Activated naive CD8-positive, alpha-beta T cell (primary cell): ENCODE measurements around the gene EVX2.
A peak's percentile ranks its signal among the peaks of the same experiment; 100 is the strongest.

ENCODE experiments used
- H3K27ac Mint-ChIP-seq: one replicate; pipeline ENCODE4 v1.8.0; 2021; ENCODE audit warnings: mixed read lengths
- H3K27me3 Mint-ChIP-seq: one replicate; pipeline ENCODE4 v1.8.0; 2021; ENCODE audit warnings: mixed read lengths
- H3K36me3 Mint-ChIP-seq: one replicate; pipeline ENCODE4 v1.8.0; 2021; ENCODE audit warnings: mixed read lengths
- H3K4me1 Mint-ChIP-seq: one replicate; pipeline ENCODE4 v1.8.0; 2021; ENCODE audit warnings: low read depth, mixed read lengths
- H3K4me3 Mint-ChIP-seq: one replicate; pipeline ENCODE4 v1.8.0; 2021; ENCODE audit warnings: mild to moderate bottlenecking, mixed read lengths
- H3K9me3 Mint-ChIP-seq: one replicate; pipeline ENCODE4 v1.8.0; 2021; ENCODE audit warnings: low read depth, mixed read lengths

The EVX2 gene

DNA sequence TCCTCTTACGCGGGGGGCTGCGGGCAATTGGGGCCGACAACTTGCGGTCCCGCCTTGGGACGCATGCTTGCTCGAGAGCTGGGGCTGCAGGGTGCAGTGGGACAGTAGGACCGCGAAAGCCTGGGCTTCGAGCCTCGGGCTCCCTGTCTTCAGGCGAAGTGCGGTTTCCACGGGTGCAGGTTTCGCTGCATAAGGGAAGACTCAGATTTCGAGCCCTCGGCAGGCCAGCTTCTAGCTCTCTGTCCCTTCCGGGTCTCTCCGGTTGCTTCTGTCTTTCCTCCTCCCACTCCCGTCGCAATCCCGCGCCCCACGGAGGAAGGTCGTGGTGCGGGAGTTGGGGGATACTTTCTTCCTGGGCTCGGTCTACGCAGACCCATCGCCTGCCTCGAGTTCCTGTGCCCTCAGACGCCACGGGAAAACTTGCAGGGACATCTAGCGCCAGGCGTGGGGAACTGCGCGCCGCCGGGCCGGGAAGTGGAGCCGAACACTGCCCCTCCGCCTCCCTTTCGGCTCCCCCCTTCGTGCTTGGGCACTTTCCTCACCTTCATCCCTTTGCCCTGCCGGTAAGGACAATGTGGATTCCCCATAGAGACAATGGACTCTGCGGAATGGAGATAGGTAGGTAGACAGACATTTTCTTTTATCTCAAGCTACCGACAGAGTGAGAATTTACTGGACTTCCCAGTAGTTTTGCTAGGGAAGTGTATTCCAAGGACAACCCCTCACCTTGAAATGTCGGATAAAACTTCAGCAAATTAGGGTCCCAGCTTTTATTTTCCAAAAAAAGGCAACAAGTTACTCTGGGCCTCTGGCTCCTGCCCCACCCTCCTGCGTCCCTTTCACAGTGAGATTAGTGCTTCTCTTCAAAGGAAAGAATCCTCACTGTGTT is 4.5 kb upstream of the EVX2 start:
- H3K27ac Mint-ChIP-seq: no peak overlapping the region
- peaks cover 57% of the 10 kb centered on the region for H3K27me3 Mint-ChIP-seq
- no peaks in the 10 kb centered on the region for H3K9me3 Mint-ChIP-seq
- H3K4me1 Mint-ChIP-seq: peaks cover 25% of the 10 kb centered on the region
- H3K36me3 Mint-ChIP-seq: peaks cover 5% of the 10 kb centered on the region
- peak overlapping the region; percentile 60 for H3K4me3 Mint-ChIP-seq

DNA sequence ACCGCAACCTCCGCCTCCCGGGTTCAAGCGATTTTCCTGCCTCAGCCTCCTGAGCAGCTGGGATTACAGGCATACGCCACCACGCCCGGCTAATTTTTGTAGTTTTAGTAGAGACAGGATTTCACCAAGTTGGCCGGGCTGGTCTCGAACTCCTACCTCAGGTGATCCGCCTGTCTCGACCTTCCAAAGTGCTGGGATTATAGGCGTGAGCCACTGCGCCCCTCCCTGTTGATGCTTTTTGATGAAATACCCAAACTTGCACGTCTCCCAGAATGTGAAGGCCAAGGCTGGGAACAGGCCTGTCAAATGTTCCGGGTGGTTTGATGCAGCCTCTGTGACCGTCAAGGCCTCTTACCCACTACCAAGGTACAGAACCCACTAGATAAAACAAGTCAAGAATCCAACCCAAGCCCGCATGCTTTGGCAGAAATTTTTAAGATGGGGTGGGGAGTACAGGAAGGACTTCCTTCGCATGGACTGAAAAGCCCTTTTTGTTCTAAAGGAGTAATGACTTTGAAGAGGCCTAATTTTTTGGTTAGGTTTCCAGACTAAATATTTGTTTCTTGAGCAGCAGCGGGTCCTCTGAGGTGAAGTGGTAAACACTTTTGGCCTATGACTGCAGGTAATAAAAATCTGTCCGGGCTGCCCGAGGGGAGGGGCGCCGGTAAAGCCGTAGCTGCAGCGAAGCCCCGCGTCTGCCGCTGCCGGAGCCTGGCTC is 3.7 kb upstream of the EVX2 start:
- H3K4me3 Mint-ChIP-seq: no peak overlapping the region
- no peak overlapping the region for H3K27ac Mint-ChIP-seq
- H3K9me3 Mint-ChIP-seq: no peaks in the 10 kb centered on the region
- H3K27me3 Mint-ChIP-seq: peaks cover 62% of the 10 kb centered on the region
- peaks cover 5% of the 10 kb centered on the region for H3K36me3 Mint-ChIP-seq
- peaks cover 23% of the 10 kb centered on the region for H3K4me1 Mint-ChIP-seq

DNA sequence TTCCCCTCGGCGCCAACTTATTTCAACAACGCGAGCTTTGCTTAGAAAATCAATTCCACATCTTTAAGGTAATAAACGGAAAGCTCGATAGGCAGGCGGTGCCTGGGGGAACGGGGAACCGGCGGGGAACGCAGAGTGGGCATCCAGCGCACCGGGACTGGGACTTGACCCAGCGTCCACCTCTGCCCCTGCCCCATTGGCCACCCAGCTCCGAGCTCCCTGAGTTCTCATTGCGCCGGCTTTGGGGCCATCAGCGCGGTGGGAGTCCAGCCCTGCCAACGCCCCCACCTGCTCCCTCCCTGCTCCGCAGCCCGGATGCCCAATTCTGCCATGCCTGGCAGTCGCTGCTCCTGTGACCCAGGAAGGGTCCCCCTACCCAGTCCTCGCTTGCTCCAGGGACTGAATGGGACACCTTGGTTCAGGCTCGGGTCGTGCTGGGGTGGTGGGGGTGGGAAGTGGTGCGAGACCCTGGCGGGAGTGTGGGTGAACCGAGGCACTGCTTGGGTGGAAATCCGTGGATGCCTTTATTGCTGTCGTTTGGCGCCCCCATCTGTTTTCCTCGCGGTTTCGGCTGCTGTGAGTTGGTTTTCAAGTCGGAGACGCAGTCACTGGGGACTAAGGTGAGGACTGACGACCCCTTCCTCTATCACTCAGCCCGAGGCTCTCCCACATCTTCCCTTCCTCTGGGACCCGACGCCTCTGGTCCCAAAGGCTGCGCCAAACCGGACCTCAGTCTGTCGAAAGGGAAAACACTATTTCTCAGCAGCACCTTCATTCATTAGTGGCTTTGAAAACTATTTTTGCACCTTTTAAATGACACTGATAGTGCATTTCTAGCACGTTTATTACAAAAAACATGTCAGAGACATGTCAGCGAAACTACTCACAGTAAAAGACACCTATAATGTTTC is 2.4 kb upstream of the EVX2 start:
- H3K27ac Mint-ChIP-seq: no peak overlapping the region
- peaks cover 14% of the 10 kb centered on the region for H3K4me1 Mint-ChIP-seq
- peaks cover 55% of the 10 kb centered on the region for H3K27me3 Mint-ChIP-seq
- H3K36me3 Mint-ChIP-seq: peaks cover 5% of the 10 kb centered on the region
- H3K4me3 Mint-ChIP-seq: no peak overlapping the region
- H3K9me3 Mint-ChIP-seq: no peaks in the 10 kb centered on the region

DNA sequence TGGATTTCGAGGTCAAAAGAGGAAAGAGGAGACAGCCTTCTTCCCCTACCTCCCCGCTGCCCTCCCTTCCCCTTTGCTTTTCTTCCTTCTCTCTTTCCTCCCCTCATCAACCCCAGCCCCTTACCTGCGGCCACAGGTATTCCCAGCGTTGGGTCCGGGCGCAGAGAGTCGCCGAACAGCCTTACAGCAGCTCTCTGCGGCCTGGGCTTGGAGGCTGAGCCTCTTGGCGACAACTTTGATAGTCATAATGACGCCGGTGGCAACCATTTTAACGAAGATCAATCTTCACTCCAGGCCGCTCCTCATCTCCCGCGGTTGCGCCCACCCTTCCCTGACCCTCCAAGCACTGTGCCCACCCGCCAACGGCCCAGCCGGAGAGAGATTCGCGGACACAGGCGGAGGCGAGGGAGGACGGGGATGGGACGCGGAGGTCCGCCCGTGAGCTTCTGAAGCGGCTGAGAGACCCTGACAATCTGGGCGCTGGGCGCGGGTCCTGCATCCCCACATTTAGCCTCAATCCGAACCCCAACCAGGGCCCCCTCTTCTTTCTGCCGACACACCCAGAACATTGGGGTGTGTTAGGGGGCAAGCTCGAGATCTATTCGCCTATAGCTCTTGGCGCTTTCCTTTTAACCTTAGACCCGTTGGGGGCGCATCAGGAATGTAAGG is 1.5 kb upstream of the EVX2 start:
- Mint-ChIP-seq H3K9me3 (no peaks in the 10 kb centered on the region), H3K27ac (no peak overlapping the region), H3K4me1 (peaks cover 14% of the 10 kb centered on the region), H3K36me3 (peaks cover 5% of the 10 kb centered on the region), H3K27me3 (peaks cover 49% of the 10 kb centered on the region), H3K4me3 (no peak overlapping the region)

DNA sequence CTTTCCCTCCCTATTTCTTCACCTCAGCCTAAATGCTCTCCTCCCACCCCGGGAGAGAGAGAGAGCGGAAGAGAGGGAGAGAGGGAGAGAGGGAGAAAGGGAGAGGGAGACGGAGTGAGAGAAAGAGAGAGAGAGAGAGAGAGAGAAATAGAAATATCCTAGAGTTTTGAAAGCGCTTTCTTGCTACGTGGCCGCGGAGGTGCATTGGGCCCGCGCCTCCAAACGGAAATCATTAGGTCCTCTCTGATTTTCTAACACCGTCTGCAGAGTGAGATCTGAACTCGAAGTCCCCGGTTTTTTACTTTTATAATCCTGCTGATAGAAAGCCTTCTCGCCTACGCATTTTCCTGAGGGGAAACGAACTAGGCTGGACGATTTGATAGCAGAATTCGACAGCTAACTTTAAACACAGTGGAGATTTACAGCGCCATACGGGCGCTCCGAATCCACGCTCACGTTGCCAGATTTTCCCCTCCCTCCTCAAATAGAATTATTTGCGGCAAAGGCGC is 903 bp upstream of the EVX2 start:
- Mint-ChIP-seq H3K4me3 (no peak overlapping the region), H3K27ac (peak overlapping the region; percentile 58), H3K9me3 (no peaks in the 10 kb centered on the region), H3K36me3 (peaks cover 5% of the 10 kb centered on the region), H3K4me1 (peaks cover 15% of the 10 kb centered on the region), H3K27me3 (peaks cover 44% of the 10 kb centered on the region)

DNA sequence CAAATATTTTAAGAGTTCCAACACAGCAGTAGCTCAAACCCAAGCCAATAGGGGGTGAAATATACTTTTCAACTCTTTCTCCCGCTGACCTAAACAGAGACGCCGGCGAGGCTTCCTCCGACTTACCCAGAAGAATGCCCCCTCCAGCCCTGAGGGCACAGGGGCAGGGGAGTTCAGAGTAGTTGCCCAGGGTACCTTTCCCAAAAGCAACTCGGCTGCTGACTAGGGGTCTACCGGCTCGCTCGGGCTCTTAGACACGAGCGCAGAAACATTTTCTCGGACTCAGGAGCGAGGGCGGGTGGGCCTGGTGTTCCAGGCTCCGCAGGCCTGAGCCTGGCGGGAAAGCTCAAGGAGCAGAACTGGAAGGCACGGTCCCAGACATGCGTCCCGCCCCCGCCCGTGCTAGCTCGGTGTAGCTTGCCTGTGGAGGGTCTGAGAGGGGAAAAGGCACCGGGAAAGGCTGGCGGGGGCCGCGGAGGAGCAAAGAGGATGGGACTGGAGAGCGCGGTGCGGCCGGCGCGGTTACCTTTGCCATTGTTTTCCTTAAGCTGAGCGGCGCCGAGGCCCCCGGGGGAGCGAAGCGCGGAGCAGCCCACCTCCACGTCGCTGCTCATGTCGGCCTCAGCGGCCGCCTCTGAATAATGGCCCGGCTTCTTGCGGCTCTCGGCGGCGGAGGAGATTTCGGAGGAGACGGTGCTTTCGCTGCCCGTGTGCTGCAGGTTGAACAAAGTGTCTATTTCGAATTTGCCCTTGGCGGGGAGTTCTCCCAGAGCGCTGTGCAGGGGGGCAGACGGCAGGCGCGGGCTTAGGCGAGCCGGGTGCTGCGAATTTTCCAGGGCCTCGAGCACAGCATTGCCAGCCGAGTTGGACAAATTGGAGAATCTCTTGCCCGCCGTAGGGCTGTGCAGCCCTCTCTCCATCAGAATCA is 674 bp downstream of the EVX2 start:
- Mint-ChIP-seq H3K27ac (peak overlapping the region; percentile 78), H3K4me3 (peak overlapping the region; percentile 30), H3K9me3 (peaks cover 8% of the 10 kb centered on the region), H3K36me3 (peaks cover 16% of the 10 kb centered on the region), H3K27me3 (peaks cover 50% of the 10 kb centered on the region), H3K4me1 (peaks cover 16% of the 10 kb centered on the region)

DNA sequence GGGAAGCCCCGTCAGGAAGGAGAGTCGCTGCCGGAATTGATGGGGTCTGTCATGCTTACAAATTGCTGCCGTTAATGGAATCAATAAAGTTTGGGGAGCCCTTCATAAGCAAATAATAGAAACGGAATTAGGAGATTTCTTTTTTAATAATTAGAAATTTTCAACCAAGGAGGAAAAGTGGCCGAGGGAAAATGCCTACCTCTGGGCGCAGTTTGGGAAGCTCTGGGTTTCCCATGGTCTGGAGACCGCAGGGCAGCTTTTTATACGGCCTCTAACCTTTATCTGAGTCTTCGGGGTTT is 1.3 kb downstream of the EVX2 start:
- peak overlapping the region; percentile 72 for H3K27ac Mint-ChIP-seq
- peaks cover 16% of the 10 kb centered on the region for H3K36me3 Mint-ChIP-seq
- H3K9me3 Mint-ChIP-seq: peaks cover 8% of the 10 kb centered on the region
- H3K4me1 Mint-ChIP-seq: peaks cover 14% of the 10 kb centered on the region
- peaks cover 48% of the 10 kb centered on the region for H3K27me3 Mint-ChIP-seq
- no peak overlapping the region for H3K4me3 Mint-ChIP-seq

DNA sequence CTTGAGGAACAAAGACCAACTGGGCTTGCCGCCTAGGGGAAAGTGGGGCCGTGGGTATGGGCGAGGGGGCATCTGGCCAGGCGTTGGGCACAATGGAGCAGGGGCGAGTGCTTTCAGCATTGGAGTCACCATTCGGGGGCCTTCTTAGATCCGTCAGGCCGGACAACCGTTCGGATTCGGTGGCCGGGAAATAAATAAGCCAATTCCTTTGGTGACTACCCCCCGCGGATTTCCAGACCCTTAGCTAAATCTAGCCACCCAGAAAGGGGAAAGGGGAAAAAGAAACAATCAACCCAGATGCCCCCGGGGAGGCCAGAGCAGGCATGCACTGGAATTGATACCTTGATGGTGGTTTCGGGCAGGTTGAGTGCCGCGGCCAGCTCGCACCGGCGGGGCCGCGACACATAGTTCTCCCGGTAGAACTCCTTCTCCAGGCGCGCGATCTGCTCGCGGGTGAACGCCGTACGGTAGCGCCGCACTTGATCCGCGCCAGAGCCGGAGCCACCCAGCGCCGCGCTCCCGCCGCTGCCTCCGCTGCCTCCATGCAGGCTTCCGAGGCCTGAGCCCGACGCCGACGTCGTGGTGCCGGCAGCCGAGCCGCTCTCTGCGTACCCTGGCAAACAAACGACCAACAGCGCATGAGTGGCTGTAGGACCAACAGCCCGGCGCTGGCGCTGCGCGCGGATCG is 1.8 kb downstream of the EVX2 start:
- Mint-ChIP-seq H3K4me3 (peak overlapping the region; percentile 13), H3K4me1 (peaks cover 13% of the 10 kb centered on the region), H3K27ac (peak overlapping the region; percentile 72), H3K9me3 (peaks cover 8% of the 10 kb centered on the region), H3K27me3 (peaks cover 48% of the 10 kb centered on the region), H3K36me3 (peaks cover 15% of the 10 kb centered on the region)

DNA sequence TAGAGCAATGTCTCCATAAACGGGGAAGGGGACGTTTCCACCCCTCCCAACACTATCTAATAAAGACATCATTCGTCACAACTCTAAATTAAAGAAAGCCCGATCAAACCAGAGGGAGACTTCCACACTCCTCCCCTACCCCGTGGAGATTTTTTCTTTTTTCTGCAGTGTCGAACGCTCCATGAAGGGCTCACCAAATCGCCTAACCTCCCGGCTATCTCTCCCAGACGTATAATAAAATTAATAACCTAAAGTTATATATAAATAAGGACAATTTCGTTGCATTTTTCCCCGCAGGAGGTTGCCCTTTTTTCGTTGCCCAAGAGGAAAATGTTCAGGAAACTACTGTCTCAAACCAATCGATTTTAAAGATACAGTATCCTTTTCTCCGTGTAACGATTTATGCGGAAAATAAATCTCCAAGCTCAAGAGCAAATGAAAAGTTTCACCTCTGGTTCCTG is 2.4 kb downstream of the EVX2 start:
- Mint-ChIP-seq H3K4me1 (peaks cover 8% of the 10 kb centered on the region), H3K27me3 (peaks cover 45% of the 10 kb centered on the region), H3K9me3 (peaks cover 11% of the 10 kb centered on the region), H3K36me3 (peaks cover 12% of the 10 kb centered on the region), H3K27ac (peak overlapping the region; percentile 85), H3K4me3 (peak overlapping the region; percentile 40)

DNA sequence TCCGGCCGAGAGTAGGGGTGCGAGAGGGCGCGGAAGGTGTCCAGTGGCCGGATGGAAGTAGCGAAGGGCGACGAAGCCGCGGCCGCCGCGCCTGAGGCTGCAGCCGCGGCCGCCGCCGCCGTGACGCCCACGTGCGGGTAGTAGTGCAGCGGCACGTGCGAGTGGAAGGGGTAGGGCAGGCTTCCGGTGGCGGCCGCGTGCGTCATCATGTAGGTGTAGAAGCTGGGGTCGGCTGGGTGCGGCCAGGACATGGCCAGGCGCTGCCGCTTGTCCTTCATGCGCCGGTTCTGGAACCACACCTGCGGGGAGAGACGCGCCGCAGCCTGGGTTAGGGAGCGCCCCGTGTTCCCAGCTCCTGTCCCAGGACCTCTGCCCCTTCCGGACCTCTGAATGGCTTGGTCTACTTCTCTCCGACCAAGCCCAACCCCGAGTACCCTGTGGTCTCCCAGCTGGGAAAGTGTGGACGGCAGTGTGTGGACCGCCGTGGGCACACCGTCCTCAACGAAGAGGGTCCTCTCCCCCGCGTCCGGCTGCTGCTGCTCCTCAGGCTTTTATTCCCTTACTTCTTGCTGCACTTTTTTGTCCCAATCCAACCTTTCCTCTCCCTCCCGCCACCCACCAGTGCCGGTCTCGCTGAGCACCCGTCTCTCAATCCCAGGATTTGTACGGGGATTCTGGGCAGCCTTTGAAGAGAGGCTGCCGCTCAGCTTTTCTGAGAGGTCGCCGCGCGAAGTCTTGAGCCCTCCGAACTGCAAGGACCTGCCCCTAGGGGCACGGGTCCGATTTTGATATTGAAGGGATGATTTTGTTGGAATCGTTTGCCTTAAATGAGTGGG is 3.0 kb downstream of the EVX2 start:
- Mint-ChIP-seq H3K4me3 (peak overlapping the region; percentile 40), H3K27ac (peak overlapping the region; percentile 85), H3K27me3 (peaks cover 48% of the 10 kb centered on the region), H3K4me1 (peaks cover 7% of the 10 kb centered on the region), H3K36me3 (peaks cover 12% of the 10 kb centered on the region), H3K9me3 (peaks cover 15% of the 10 kb centered on the region)

DNA sequence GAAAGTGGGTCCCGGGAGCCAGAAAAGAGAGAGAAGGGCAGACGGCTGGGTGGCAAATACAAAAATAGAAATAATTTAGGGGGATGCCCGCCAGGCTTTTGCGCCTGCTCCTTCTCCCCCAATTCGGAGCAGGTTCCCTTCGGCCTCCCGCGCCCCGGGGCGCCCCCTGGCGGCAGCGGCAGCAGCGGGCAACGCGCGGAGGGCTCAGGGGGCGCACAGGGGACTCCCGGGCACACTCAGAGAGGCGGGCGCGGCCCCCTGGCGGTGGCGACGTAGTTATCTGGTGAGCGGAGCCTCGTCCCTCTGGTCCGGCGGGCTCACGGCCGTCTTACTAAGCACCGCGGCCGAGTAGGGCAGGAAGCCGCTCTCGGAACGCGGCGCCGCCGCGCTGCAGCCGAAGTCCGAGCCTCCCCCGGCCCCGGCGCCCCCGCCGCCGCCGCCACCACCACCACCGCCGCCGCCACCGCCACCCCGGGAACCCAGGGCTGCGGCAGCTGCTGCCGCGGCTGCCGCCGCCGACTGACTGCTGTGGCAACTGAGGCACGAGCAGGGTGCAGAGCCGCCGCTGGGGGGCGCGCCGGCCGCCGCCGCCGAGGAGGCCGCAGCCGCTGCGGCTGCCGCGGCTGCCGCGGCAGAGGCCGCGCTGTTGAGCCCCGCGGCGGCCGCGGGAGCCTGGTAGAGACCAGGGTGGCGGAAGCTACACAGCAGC is 3.8 kb downstream of the EVX2 start:
- peak overlapping the region; percentile 63 for H3K4me3 Mint-ChIP-seq
- peaks cover 53% of the 10 kb centered on the region for H3K27me3 Mint-ChIP-seq

More for the DNA sequence above, 3.8 kb downstream of the EVX2 start:
- Mint-ChIP-seq H3K4me1 (peaks cover 7% of the 10 kb centered on the region), H3K9me3 (peaks cover 15% of the 10 kb centered on the region), H3K27ac (peak overlapping the region; percentile 61), H3K36me3 (peaks cover 14% of the 10 kb centered on the region)
